Heart left ventricle (tissue), 13 donors: ENCODE measurements around the gene C3orf22.

Experiments used
- CTCF ChIP-seq, 12 donors: fragments of 200-600 bp; sonication (generic) in 4 of 12; IDR thresholded peaks; one replicate each; pipeline versions ENCODE4 v1.5.0 to v1.8.0; 2018 to 2022; ENCODE audit warnings: antibody characterized with exemption in 12 of 12, mild to moderate bottlenecking in 5 of 12
- POLR2A ChIP-seq, 2 donors: fragments of 450-650 bp; IDR thresholded peaks; one replicate each; pipeline ENCODE4 v1.6.1; 2017; ENCODE audit warnings: antibody characterized with exemption in 2 of 2, mild to moderate bottlenecking in 2 of 2, moderate library complexity in 2 of 2
- donor health status: ischemic (EF 13 %, LVEDD 7.1; RV severe dilation, severe dysfunction).
- donor health status: DM: no; HTN: yes; CAD: no.
- donor health status: DM: no; HTN: no; CAD: no.
- donor health status: ischemic (EF 25% LVEDD 6.9; RV normal size, moderate dysfunction).
- donor health status: ischemic (EF 25% LVEDD 5.7; RV mildly dilated, moderate dysfunction).
- donor health status: ischemic (EF 35%, LVEDD 5.7; RV mildly dilated, moderate dysfunction).
- donor health status: nonischemic (EF 11% LVEDD 7.7; RV severe dilation, severe dysfunction).
- donor health status: DM: yes; HTN: yes; CAD: no.
- donor health status: PGD.
- donor health status: ischemic (EF 29% LVEDD 5.4; RV normal size, mild dysfunction).
- donor health status: nonischemic (EF 23%, LVEDD 6.1; RV moderate dilation, normal function).

GRCh38 chr3:126536126-126536525, 22.6 kb downstream of the C3orf22 start:
- no peak for TF ChIP-seq POLR2A (IDR thresholded peaks at IDR 0.05)
- TF ChIP-seq CTCF (IDR thresholded peaks at IDR 0.05): no peak
